Activated CD4-positive, alpha-beta T cell treated with anti-CD3 and anti-CD28 coated beads, Interleukin-10, Interleukin-2, amounts not matched to agents 100 ng/mL and 50 ng/mL, durations not matched to agents 16 hours and 8 hours (primary cell): ENCODE data around the gene NME5.
"Not testable (repeated sequence)": the region's sequence is repeated elsewhere in the genome, so short reads cannot be mapped to it uniquely, and the experiment has no call there.

Experiments
- DNase-seq: peaks from one replicate; pipeline ENCODE4 v3.0.0-alpha.2; 2020

The NME5 gene

DNA sequence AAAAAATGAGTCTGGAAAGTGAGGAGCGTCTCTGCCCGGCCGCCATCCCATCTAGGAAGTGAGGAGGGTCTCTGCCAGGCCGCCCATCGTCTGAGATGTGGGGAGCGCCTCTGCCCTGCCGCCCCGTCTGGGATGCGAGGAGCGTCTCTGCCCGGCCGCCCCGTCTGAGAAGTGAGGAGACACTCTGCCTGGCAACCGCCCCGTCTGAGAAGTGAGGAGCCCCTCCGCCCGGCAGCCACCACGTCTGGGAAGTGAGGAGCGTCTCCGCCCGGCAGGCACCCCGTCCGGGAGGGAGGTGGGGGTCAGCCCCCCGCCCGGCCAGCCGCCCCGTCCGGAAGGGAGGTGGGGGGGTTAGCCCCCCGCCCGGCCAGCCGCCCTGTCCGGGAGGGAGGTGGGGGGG, 69.2 kb downstream of the NME5 start:
- DNase-seq = not testable (repeated sequence)

DNA sequence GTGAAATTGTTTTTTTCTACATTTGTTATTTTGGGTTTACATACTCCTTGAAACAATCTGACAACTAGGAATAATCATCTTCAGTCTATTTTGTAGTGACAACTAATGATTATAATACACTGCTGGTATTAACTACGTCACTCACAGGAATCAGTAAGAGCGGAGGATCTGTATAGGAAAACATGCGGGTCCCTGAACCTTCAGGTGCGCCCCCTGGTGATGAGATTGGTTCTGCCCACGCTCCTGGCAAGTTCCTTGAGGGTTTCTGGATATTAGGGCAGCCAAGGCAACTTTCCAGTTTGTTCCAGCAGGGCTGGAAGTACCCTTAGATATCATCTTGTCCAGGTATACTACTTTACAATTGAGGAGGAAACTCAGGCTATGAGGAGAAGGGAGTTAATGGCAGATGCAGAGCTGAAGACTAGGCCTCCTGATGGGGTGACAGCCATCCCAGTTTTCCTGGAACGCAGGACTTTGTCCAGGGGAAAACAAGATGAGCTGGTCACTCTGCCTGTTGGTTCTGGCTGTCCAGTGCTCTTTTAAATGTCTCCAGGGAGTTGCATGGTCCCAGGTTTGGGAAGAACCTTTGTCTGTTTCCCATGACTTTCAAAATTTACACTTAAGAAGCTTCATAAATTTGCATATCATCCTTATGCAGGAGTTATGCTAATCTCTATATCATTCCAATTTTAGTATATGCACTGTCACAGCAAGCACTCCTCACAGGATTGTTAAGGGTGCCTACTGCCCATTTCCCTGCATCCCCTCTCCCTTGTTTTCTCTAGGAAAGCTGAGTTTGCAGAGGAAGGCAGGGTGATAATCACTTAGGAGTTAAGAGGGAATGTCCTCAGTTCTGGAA, 70.3 kb downstream of the NME5 start:
- peak; percentile 75 for DNase-seq

DNA sequence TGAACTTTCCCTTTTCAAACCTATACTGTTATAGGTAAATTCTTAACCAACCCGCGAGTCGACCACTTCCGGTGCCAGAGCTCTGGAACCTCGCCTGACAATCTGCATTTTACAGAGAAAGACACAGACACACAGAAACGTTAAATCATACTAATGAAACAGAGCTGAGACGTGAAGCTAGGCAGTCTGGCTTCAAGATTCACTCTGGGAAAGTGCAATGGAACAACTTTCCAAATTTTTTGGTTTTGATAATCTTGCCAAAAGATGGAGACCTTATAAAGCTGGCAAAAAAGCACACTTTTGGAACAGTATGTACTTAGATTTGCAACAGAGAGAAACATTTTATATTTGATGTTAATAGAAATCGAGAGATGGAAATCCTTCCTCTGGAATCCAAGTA, 71.3 kb downstream of the NME5 start:
- DNase-seq = no peak
